ENCODE measurements around the gene PIP5K1B.
A peak's percentile ranks its signal among the peaks of the same experiment; 100 is the strongest.

Gene PIP5K1B

GRCh38 chr9:68779558-68780379 lies 74.7 kb downstream of the PIP5K1B start:
- DNase-seq: peak; percentile 90

DNA sequence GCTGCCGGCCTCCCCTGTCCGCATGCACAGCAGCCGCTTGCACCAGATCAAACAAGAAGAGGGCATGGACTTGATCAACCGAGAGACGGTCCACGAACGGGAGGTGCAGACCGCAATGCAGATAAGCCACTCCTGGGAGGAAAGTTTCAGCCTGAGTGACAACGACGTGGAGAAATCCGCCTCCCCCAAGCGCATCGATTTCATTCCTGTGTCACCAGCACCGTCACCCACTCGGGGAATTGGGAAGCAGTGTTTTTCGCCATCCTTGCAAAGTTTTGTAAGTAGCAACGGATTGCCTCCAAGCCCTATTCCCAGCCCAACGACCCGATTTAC lies 75.3 kb downstream of the PIP5K1B start:
- DNase-seq: no peak

DNA sequence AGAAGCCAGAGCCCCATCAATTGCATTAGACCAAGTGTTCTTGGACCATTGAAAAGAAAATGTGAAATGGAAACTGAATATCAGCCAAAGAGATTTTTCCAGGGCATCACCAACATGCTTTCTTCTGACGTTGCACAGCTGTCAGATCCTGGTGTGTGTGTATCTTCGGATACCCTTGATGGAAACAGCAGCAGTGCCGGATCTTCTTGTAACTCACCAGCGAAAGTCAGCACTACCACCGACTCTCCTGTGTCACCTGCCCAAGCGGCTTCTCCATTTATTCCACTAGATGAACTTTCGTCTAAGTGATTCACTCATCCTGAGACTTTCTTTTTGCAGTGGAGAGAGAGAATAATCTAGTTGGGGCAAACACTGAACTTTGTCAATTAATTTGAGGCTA lies 75.7 kb downstream of the PIP5K1B start:
- DNase-seq: no peak

GRCh38 chr9:68781928-68782327 lies 76.9 kb downstream of the PIP5K1B start:
- DNase-seq: no peak

DNA sequence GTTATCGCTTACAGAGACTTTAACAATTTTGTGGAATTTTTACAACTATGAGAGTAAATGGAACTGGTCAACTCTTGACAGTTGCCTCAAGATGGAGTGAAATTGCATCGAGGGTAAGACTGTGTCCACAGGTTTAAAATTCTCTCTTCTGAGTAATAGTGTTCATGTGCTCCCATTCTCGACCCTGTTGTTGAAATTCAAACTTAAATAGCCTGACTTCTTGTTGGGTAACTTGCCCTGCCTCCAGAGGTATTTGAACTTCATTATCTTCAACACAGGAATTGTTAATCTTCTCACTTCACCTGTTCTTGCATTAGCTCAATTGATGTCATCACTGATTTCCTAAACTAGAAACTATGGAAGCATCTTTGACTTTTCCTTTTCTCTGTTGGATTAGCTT lies 77.5 kb downstream of the PIP5K1B start:
- DNase-seq: no peak

GRCh38 chr9:68785965-68786364 lies 80.9 kb downstream of the PIP5K1B start:
- no peak for DNase-seq

GRCh38 chr9:68791169-68791568 lies 86.1 kb downstream of the PIP5K1B start:
- DNase-seq: no peak

GRCh38 chr9:68793605-68794343 lies 88.7 kb downstream of the PIP5K1B start:
- DNase-seq: no peak

- no peak for DNase-seq
Observed at GRCh38 chr9:68794898-68795297, 89.9 kb downstream of the PIP5K1B start.

- no peak for DNase-seq
Observed at GRCh38 chr9:68795411-68795810, 90.4 kb downstream of the PIP5K1B start.

GRCh38 chr9:68797116-68797515 lies 92.1 kb downstream of the PIP5K1B start:
- no peak for DNase-seq

GRCh38 chr9:68798423-68798822 lies 93.4 kb downstream of the PIP5K1B start:
- no peak for DNase-seq

- DNase-seq: no peak
Observed at GRCh38 chr9:68800836-68801235, 95.8 kb downstream of the PIP5K1B start.

DNA sequence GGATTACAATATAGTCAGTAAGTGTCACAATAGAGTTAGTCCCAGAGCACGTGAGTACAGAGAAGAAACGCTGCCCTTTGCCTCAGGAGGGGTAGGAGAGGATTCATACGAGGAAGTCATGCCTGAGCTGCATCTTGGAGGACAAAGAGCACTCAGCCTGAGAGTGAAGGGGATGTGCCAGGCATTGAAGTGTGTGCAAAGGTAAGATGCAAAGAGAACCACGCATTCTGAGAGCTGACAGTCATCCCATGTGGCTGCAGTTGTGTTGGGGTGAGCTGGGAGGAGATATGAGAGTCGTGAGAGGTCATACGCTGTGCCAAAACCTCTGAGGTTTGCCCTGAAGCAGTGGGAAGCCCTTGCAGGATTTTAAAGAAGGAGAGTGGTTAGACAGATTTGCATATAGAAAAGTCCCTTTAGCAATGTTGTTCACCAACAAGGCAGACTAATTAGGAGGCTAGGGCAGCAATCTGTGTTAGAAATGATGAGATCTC lies 97.5 kb downstream of the PIP5K1B start:
- no peak for DNase-seq

GRCh38 chr9:68804911-68805889 lies 100.2 kb downstream of the PIP5K1B start:
- no peak for DNase-seq

GRCh38 chr9:68805890-68806517 lies 101.0 kb downstream of the PIP5K1B start:
- no peak for DNase-seq

- peak; percentile 84 for DNase-seq
Observed at GRCh38 chr9:68808338-68808890, 103.4 kb downstream of the PIP5K1B start.

DNA sequence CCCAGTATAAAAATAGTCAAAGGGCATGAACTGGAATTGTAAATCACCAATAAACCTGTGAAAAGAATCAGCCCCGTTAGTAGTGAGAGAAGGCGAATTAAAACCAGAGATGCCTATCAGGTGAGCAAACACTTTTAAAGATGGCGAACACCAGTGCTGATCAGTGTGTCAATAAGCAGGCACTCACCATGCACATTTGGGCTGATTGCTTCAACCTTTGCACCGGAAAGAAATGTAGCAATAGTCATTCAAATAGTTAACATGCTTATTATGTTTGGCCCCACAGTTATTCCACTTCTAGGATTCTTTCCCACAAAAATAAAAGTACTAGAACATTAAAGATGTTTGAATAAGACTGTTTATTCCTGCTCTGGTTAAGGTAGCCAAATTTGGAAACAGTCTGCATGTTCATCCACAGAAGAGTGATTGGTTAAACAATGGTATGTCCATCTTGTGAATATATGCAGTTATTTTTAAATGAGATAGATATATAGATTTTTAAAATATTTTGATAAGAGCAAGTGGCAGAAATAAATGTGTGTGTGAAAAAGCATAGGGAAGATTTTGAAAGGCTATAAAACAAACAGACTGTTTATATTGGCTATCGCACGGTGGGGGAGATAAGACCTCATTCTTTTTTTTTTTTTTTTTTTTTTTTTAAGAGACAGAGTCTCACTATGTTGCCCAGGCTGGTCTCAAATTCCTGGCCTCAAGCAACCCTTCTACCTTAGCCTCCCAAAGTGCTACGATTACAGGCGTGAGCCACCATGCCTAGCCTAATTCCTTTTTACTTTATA lies 112.2 kb downstream of the PIP5K1B start:
- DNase-seq: no peak

DNA sequence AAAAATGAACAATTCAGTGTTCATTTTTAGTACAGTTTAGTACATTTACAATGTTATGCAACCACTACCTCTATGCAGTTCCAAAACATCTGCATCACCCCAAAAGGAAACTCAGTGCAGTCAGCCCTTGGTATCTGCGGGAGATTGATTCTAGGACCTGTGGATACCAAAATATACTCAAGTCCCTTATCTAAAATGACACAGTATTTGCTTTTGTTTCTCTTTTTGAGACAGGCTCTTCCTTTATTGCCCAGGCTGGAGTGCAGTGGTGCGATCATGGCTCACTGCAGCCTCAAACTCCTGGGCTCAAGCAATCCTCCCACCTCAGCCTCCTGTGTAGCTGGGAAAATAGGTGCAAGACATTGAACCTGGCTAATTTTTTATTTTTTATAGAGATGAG lies 114.0 kb downstream of the PIP5K1B start:
- DNase-seq: no peak

DNA sequence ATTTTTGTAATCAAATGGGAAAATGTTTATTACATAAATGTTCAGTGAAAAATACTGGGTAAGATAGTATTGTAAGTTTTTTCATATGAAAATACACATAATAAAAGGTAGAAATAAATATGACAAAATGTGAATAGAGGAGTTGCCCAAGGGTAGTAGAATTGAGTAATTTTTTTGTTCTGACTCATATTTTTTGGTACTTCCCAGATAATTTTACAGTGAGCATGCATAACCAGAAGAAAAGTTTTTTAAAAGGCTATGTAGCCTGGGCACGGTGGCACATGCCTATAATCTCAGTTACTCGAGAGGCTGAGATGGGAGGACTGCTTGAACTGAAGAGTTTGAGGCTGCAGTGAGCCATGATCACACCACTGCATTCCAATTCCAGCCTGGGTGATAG lies 116.9 kb downstream of the PIP5K1B start:
- no peak for DNase-seq

DNA sequence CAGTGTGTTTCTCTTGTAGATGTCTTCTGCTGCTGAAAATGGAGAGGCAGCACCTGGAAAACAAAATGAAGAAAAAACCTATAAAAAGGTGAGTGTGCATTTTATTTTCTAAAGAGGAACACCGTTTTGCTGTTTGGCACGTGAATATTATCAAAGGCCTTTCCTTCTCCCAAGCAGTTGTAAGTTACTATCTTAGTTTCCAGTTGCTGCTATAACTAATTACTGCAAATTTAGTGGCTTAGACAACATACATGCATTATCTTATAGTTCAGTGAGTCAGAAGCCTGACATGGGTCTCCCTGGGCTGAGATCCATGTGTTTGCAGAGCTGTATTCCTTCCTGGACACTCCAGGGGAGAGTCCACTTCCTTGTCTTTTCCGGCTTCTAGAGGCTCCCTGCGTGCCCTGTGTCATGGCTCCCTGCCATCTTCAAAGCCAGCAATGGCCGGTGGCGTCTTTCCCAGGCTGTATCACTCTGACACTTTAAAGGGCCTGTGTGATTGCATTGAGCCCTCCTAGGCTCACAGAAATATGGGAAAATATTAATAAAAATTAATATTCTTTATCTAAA lies 117.6 kb downstream of the PIP5K1B start:
- no peak for DNase-seq

All from NCI-H1436 (cell line).